Measurements from ENCODE around the gene MACROD2. TPM values are rescaled to one million over a fixed set of nuclear protein-coding genes. Genes with fewer than 3 reads are reported as not detected.

The MACROD2 gene
- total RNA-seq, 2 experiments from 2014 or later: not detected

DNA sequence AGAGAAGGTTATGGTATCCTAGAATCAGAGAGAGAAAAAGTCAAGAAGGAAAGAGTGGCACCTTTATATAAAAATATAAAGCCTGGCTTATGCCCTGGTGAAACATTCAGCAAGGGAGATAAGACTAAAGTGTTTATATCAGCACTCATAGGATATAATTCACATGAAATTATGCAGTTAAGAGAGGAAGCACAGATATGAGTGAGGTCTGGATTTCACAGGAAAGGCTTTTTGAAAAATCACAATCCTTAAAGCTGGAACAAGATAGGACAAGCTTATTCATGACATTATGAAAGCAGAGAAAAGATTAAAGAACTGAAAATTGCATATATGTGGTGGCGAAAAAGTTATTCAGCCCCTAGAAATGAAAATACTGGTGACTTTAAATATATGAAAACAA lies 523.3 kb downstream of the MACROD2 start:
- Mint-ChIP-seq H3K36me3 (ENCODE audit: low read depth) (no peaks in the 10 kb centered on the region), H3K27ac (no peak overlapping the region), H3K9me3 (peaks cover 25% of the 10 kb centered on the region), H3K4me1 (no peaks in the 10 kb centered on the region), H3K4me3 (no peak overlapping the region), H3K27me3 (no peaks in the 10 kb centered on the region)
- POLR2A ChIA-PET: no interaction called here
- CTCF ChIA-PET: no interaction called here
- no peak for DNase-seq

- DNase-seq: no peak
- H3K36me3 Mint-ChIP-seq (ENCODE audit: low read depth): no peaks in the 10 kb centered on the region
- peaks cover 24% of the 10 kb centered on the region for H3K9me3 Mint-ChIP-seq
- H3K4me3 Mint-ChIP-seq: no peak overlapping the region
- ChIA-PET POLR2A (no interaction called here), CTCF (no interaction called here)
- H3K27me3 Mint-ChIP-seq: no peaks in the 10 kb centered on the region
- no peaks in the 10 kb centered on the region for H3K4me1 Mint-ChIP-seq
- H3K27ac Mint-ChIP-seq: no peak overlapping the region
Observed at GRCh38 chr20:14521016-14521415, 525.7 kb downstream of the MACROD2 start.

GRCh38 chr20:14521436-14521835 lies 526.1 kb downstream of the MACROD2 start:
- CTCF ChIA-PET: no interaction called here
- H3K27me3 Mint-ChIP-seq: no peaks in the 10 kb centered on the region
- no peak overlapping the region for H3K27ac Mint-ChIP-seq
- H3K4me3 Mint-ChIP-seq: no peak overlapping the region
- peaks cover 24% of the 10 kb centered on the region for H3K9me3 Mint-ChIP-seq
- POLR2A ChIA-PET: no interaction called here
- DNase-seq: no peak
- no peaks in the 10 kb centered on the region for H3K4me1 Mint-ChIP-seq
- no peaks in the 10 kb centered on the region for H3K36me3 Mint-ChIP-seq (ENCODE audit: low read depth)

DNA sequence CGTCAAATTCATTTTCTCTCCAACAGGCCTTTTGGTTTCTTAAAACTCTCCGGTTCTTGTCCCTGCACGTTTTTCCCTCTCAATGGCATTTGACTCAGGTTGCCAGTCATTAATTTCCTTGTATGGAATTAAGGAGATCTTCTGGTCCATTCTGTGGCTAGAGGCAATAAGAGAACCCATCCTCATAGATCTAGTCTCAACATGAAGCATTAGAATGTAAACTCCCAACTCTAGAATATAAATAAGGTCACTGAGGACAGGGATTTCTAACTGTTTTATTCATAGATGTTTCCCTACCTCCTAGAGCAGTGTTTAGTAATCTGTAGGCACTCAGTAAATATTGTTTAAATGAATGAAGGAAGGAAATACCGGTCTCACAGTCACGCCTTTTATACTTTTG lies 527.3 kb downstream of the MACROD2 start:
- H3K36me3 Mint-ChIP-seq (ENCODE audit: low read depth): no peaks in the 10 kb centered on the region
- no peak for DNase-seq
- no peak overlapping the region for H3K27ac Mint-ChIP-seq
- CTCF ChIA-PET: no interaction called here
- H3K4me3 Mint-ChIP-seq: no peak overlapping the region
- POLR2A ChIA-PET: no interaction called here
- peaks cover 21% of the 10 kb centered on the region for H3K9me3 Mint-ChIP-seq
- H3K4me1 Mint-ChIP-seq: no peaks in the 10 kb centered on the region
- H3K27me3 Mint-ChIP-seq: no peaks in the 10 kb centered on the region

DNA sequence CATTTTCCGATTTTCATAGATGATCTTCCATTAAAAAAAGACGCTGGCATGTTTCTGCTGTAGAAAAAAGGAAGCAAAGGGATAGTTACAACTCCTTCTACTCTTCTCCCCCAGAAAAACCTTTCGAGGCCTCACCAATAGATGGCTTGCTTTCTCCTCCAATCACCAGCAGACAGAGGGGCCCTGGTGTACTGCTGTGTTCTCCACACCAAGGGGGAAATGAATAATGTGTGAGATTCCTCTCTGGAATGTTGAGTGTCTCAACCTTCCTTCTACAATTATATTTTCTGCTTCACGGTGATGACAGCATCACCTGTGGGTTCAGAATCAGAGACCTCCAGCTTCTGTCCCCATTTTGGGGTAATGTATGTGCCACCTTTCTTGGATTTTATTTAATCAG lies 527.8 kb downstream of the MACROD2 start:
- H3K4me1 Mint-ChIP-seq: no peaks in the 10 kb centered on the region
- CTCF ChIA-PET: no interaction called here
- H3K4me3 Mint-ChIP-seq: no peak overlapping the region
- H3K36me3 Mint-ChIP-seq (ENCODE audit: low read depth): no peaks in the 10 kb centered on the region
- H3K27me3 Mint-ChIP-seq: no peaks in the 10 kb centered on the region
- no peak overlapping the region for H3K27ac Mint-ChIP-seq
- H3K9me3 Mint-ChIP-seq: peaks cover 21% of the 10 kb centered on the region
- no peak for DNase-seq
- POLR2A ChIA-PET: no interaction called here

DNA sequence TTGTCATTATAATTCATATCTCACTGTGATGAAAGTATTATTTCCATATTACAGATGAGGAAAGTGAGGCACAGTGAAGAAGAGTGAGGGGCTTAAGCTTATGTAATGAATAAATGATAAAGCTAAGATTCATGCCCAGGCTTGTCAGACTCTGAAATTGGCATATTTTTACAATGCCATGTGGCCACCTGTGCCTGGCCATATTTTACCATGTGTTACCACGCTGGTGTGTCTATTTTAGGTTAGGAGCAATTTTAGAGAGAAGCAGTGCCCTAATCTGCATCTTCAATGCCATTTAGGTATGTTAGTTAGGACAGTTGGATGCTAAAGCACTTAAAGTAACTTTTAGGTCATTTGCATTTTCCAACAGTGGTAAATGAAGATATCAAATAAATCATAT lies 530.1 kb downstream of the MACROD2 start:
- H3K9me3 Mint-ChIP-seq: peaks cover 28% of the 10 kb centered on the region
- POLR2A ChIA-PET: no interaction called here
- CTCF ChIA-PET: no interaction called here
- DNase-seq: no peak
- no peaks in the 10 kb centered on the region for H3K27me3 Mint-ChIP-seq
- H3K36me3 Mint-ChIP-seq (ENCODE audit: low read depth): no peaks in the 10 kb centered on the region
- no peak overlapping the region for H3K4me3 Mint-ChIP-seq
- no peaks in the 10 kb centered on the region for H3K4me1 Mint-ChIP-seq
- H3K27ac Mint-ChIP-seq: no peak overlapping the region

DNA sequence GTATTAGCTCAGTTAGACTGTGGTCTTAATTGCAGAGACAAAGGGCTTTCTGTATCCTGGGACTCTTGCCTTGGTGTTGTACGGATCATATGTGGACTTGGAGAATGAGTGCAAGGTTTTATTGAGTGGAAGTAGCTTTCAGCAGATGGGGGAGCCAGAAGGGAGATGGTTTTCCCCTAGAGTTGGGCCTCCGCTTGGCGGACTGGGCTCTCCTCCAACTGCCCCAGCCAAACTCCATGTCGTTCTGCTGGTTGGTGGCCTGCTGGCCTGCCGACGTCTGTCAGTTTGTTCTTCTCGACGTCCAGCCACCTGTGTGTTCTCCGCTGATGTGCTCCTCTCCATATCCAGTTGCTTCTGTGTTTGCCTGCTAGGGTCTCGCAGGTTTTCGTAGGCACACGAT lies 531.6 kb downstream of the MACROD2 start:
- no peak for DNase-seq
- POLR2A ChIA-PET: no interaction called here
- no peaks in the 10 kb centered on the region for H3K36me3 Mint-ChIP-seq (ENCODE audit: low read depth)
- no peak overlapping the region for H3K4me3 Mint-ChIP-seq
- H3K4me1 Mint-ChIP-seq: no peaks in the 10 kb centered on the region
- H3K27ac Mint-ChIP-seq: no peak overlapping the region
- peaks cover 24% of the 10 kb centered on the region for H3K9me3 Mint-ChIP-seq
- no peaks in the 10 kb centered on the region for H3K27me3 Mint-ChIP-seq
- CTCF ChIA-PET: no interaction called here

DNA sequence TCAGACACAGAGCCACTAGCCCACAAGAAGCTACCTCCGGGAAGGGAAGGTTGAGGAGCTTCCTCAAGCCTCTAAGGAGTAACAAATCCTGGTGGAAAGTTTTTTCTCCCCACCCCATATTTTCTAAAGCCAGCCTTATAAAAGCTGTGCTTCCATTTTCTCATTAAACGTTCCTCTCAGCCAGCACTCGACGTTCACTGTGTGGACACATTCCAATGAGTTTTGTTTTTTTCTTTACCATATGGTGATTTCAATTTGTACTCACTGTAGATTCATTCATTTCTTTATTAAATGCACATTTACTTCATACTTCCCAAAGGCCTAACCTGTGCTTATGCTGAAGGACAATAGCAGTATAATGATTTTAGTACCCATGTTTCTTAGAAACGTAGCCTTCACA lies 536.5 kb downstream of the MACROD2 start:
- Mint-ChIP-seq H3K27me3 (no peaks in the 10 kb centered on the region), H3K4me3 (no peak overlapping the region), H3K36me3 (ENCODE audit: low read depth) (no peaks in the 10 kb centered on the region)

GRCh38 chr20:14536738-14537137 lies 541.4 kb downstream of the MACROD2 start:
- ChIA-PET CTCF (no interaction called here), POLR2A (no interaction called here)
- Mint-ChIP-seq H3K36me3 (ENCODE audit: low read depth) (no peaks in the 10 kb centered on the region), H3K27me3 (no peaks in the 10 kb centered on the region), H3K4me1 (no peaks in the 10 kb centered on the region), H3K27ac (no peak overlapping the region), H3K4me3 (no peak overlapping the region), H3K9me3 (peaks cover 15% of the 10 kb centered on the region)
- DNase-seq: no peak

More for the DNA sequence above, 536.5 kb downstream of the MACROD2 start:
- CTCF ChIA-PET: no interaction called here
- POLR2A ChIA-PET: no interaction called here
- no peak for DNase-seq
- H3K9me3 Mint-ChIP-seq: peaks cover 16% of the 10 kb centered on the region
- H3K27ac Mint-ChIP-seq: no peak overlapping the region
- no peaks in the 10 kb centered on the region for H3K4me1 Mint-ChIP-seq

GRCh38 chr20:14538433-14538832 lies 543.1 kb downstream of the MACROD2 start:
- ChIA-PET CTCF (no interaction called here), POLR2A (no interaction called here)
- no peak for DNase-seq
- Mint-ChIP-seq H3K27me3 (no peaks in the 10 kb centered on the region), H3K9me3 (peaks cover 10% of the 10 kb centered on the region), H3K4me3 (no peak overlapping the region), H3K27ac (no peak overlapping the region), H3K4me1 (no peaks in the 10 kb centered on the region), H3K36me3 (ENCODE audit: low read depth) (no peaks in the 10 kb centered on the region)

DNA sequence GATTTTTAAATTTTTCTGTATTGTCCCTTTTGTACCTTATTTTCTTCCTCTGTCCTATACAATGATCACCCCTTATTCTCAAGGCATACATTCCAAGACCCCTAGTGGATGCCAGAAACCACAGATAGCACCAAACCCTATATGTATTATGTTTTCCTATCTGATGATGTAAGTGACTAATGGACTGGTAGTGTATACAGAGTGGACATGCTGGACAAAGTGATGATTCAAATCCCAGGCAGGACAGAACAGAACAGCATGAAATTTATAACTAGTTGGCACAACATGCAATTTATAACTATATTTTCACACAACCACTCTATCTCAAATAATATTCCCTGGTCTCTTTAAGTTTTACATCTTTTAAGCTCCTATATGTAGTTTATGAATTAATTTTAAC lies 547.7 kb downstream of the MACROD2 start:
- no peaks in the 10 kb centered on the region for H3K4me1 Mint-ChIP-seq
- POLR2A ChIA-PET: no interaction called here
- H3K27ac Mint-ChIP-seq: no peak overlapping the region
- H3K36me3 Mint-ChIP-seq (ENCODE audit: low read depth): no peaks in the 10 kb centered on the region
- CTCF ChIA-PET: no interaction called here
- H3K27me3 Mint-ChIP-seq: no peaks in the 10 kb centered on the region
- H3K9me3 Mint-ChIP-seq: peaks cover 7% of the 10 kb centered on the region
- DNase-seq: no peak
- no peak overlapping the region for H3K4me3 Mint-ChIP-seq

GRCh38 chr20:14544688-14545087 lies 549.4 kb downstream of the MACROD2 start:
- no peaks in the 10 kb centered on the region for H3K4me1 Mint-ChIP-seq
- H3K36me3 Mint-ChIP-seq (ENCODE audit: low read depth): no peaks in the 10 kb centered on the region
- H3K9me3 Mint-ChIP-seq: no peaks in the 10 kb centered on the region
- POLR2A ChIA-PET: no interaction called here
- CTCF ChIA-PET: no interaction called here
- H3K4me3 Mint-ChIP-seq: no peak overlapping the region
- no peak overlapping the region for H3K27ac Mint-ChIP-seq
- H3K27me3 Mint-ChIP-seq: no peaks in the 10 kb centered on the region
- no peak for DNase-seq

GRCh38 chr20:14550655-14551054 lies 555.3 kb downstream of the MACROD2 start:
- Mint-ChIP-seq H3K4me3 (no peak overlapping the region), H3K36me3 (ENCODE audit: low read depth) (no peaks in the 10 kb centered on the region), H3K27ac (no peak overlapping the region), H3K27me3 (no peaks in the 10 kb centered on the region), H3K9me3 (peaks cover 5% of the 10 kb centered on the region), H3K4me1 (no peaks in the 10 kb centered on the region)
- no peak for DNase-seq
- POLR2A ChIA-PET: no interaction called here
- CTCF ChIA-PET: no interaction called here

GRCh38 chr20:14553774-14554534 lies 558.6 kb downstream of the MACROD2 start:
- no peaks in the 10 kb centered on the region for H3K36me3 Mint-ChIP-seq (ENCODE audit: low read depth)
- ChIA-PET CTCF (no interaction called here), POLR2A (no interaction called here)

More at GRCh38 chr20:14553774-14554534, 558.6 kb downstream of the MACROD2 start:
- Mint-ChIP-seq H3K27me3 (no peaks in the 10 kb centered on the region), H3K9me3 (peaks cover 5% of the 10 kb centered on the region), H3K4me1 (no peaks in the 10 kb centered on the region), H3K4me3 (no peak overlapping the region), H3K27ac (no peak overlapping the region)
- no peak for DNase-seq

Data from activated CD4-positive, alpha-beta memory T cell treated with anti-CD3 and anti-CD28 coated beads, Interleukin-2, amount 10 ng/mL, durations not matched to agents 7 days and 5 days (primary cell).